Stomach (tissue), 9 donors: ENCODE data around the gene SLC7A4. TPM values are rescaled to one million over a fixed set of nuclear protein-coding genes. Genes with fewer than 3 reads are reported as not detected.

Experiments used
- DNase-seq, 2 donors: peaks; one replicate each; pipeline versions ENCODE4 v3.0.0 to v3.0.0-alpha.2; 2013 to 2019
- H3K27ac ChIP-seq, 5 donors: fragments of 200-600 bp in 4 of 5; sonication (generic) in 4 of 5; one replicate each; pipeline ENCODE4 v1.5.1; 2013 to 2019; ENCODE audit warnings: mild to moderate bottlenecking in 1 of 5, moderate library complexity in 1 of 5
- H3K27me3 ChIP-seq, 3 donors: fragments of 200-600 bp; sonication (generic); one replicate each; pipeline ENCODE4 v1.5.1; 2017 to 2019; ENCODE audit warnings: mixed run types in 1 of 3
- H3K36me3 ChIP-seq, 4 donors: fragments of 200-600 bp; sonication (generic); 1 replicate in 3 of 4; 2 replicates in 1 of 4; pipeline ENCODE4 v1.5.1; 2016 to 2019
- H3K4me1 ChIP-seq, 4 donors: fragments of 200-600 bp; sonication (generic); one replicate each; pipeline ENCODE4 v1.5.1; 2016 to 2019
- H3K4me3 ChIP-seq, 4 donors: fragments of 200-600 bp; sonication (generic) in 3 of 4; one replicate each; pipeline ENCODE4 v1.5.1; 2016 to 2019; ENCODE audit warnings: mild to moderate bottlenecking in 1 of 4
- H3K9me3 ChIP-seq, 4 donors: fragments of 200-600 bp; sonication (generic); one replicate each; pipeline ENCODE4 v1.5.1; 2016 to 2019
- CTCF ChIP-seq, 7 experiments: fragments of 450-650 bp in 4 of 7; fragments of 200-600 bp in 3 of 7; sonication (generic) in 3 of 7; IDR thresholded peaks; one replicate each; pipeline ENCODE4 v1.5.1; 2016 to 2019; ENCODE audit warnings: antibody characterized with exemption in 7 of 7, control low read depth in 2 of 7, mild to moderate bottlenecking in 1 of 7
- EP300 ChIP-seq: sonication (generic); formaldehyde crosslinking; IDR thresholded peaks from one replicate; pipeline ENCODE4 v1.6.1; 2017; ENCODE audit warnings: antibody characterized with exemption
- POLR2A ChIP-seq, 4 donors: fragments of 450-650 bp; IDR thresholded peaks; one replicate each; pipeline ENCODE4 v1.6.1; 2016; ENCODE audit warnings: antibody characterized with exemption in 4 of 4, control low read depth in 2 of 4, mild to moderate bottlenecking in 1 of 4, moderate library complexity in 1 of 4
- POLR2AphosphoS5 ChIP-seq, 3 donors: sonication (generic); formaldehyde crosslinking; IDR thresholded peaks; one replicate each; pipeline ENCODE4 v1.6.1; 2016; ENCODE audit warnings: antibody characterized with exemption in 3 of 3
- WGBS, 5 donors: extraction: QIAGEN DNeasy Blood & Tissue Kit in 3 of 5; methylation state at CpG; one replicate each; pipeline versions ENCODE4 v1.1.5 to v1.1.7; 2013 to 2018; 5-methylcytosine and 5-hydroxymethylcytosine counted together
- intact Hi-C: fragments of 100-400 bp; cut with DNase I; formaldehyde crosslinking; loops from one replicate; pipeline ENCODE4 v1.15.1; 2023; ENCODE audit warnings: low total_unique reads
- polyA plus RNA-seq, 3 donors: library from polyadenylated mRNA; stranded (reverse); fragments of 200-250 nt; gene quantifications; one replicate each; pipeline ENCODE4 v1.2.3, GENCODE V29; 2013
- total RNA-seq, 5 donors: library from RNA; depleted of rRNA; stranded (reverse); fragments of >200 nt; gene quantifications; one replicate each; pipeline versions ENCODE4 v1.1.0 to v1.2.3, GENCODE V29; 2014 to 2016
- donor health status: healthy with polysubstance abuse.
- donor health status: Bipolar disorder and iron deficiency.
- donor health status: healthy.

SLC7A4 gene
- total and polyA plus RNA-seq, 8 donors = 0.12 to 1.0 (median 0.18) TPM; not detected in 5

GRCh38 chr22:21022955-21023614 lies 9.3 kb downstream of the SLC7A4 start:
- Histone ChIP-seq H3K36me3 (no peaks in the 10 kb centered on the region), H3K4me3 (no peak overlapping the region), H3K9me3 (no peaks in the 10 kb centered on the region), H3K27me3 (no peaks in the 10 kb centered on the region), H3K4me1 (no peaks in the 10 kb centered on the region), H3K27ac (no peak overlapping the region)
- 74 to 84% (median 78%) methylated on average over 8 to 13 of the region's 13 CpGs for WGBS, 5 donors
- DNase-seq = no peak
- no peak for TF ChIP-seq POLR2AphosphoS5 (IDR thresholded peaks at IDR 0.05)
- TF ChIP-seq POLR2A (IDR thresholded peaks at IDR 0.05) = no peak
- TF ChIP-seq CTCF (IDR thresholded peaks at IDR 0.05) = no peak
- no peak for TF ChIP-seq EP300
- intact Hi-C loops = loop anchor here (10.0 kb wide), 1 partner anchor 58 kb away; the partner anchor contains the start of gene AIFM3

GRCh38 chr22:21022507-21022906 lies 9.9 kb downstream of the SLC7A4 start:
- H3K4me1 ChIP-seq = no peaks in the 10 kb centered on the region
- H3K36me3 ChIP-seq = no peaks in the 10 kb centered on the region
- no peak overlapping the region for H3K27ac ChIP-seq
- intact Hi-C loops = loop anchor here (10.0 kb wide), 1 partner anchor 58 kb away; the partner anchor contains the start of gene AIFM3
- no peak for DNase-seq
- no peak overlapping the region for H3K4me3 ChIP-seq
- WGBS, 5 donors = 65 to 79% (median 75%) methylated on average over 6 to 10 of the region's 10 CpGs
- TF ChIP-seq CTCF (IDR thresholded peaks at IDR 0.05) (no peak), POLR2AphosphoS5 (IDR thresholded peaks at IDR 0.05) (no peak), EP300 (no peak), POLR2A (IDR thresholded peaks at IDR 0.05) (no peak)
- H3K9me3 ChIP-seq = no peaks in the 10 kb centered on the region
- no peaks in the 10 kb centered on the region for H3K27me3 ChIP-seq

- TF ChIP-seq EP300 (no peak), CTCF (IDR thresholded peaks at IDR 0.05) (no peak), POLR2A (IDR thresholded peaks at IDR 0.05) (no peak), POLR2AphosphoS5 (IDR thresholded peaks at IDR 0.05) (no peak)
- peaks cover 0 to 2% (median 2%) of the 10 kb centered on the region in 4 donors for H3K4me1 ChIP-seq
- no peaks in the 10 kb centered on the region for H3K9me3 ChIP-seq
- H3K36me3 ChIP-seq = no peaks in the 10 kb centered on the region
- WGBS, 5 donors = 56 to 59% (median 57%) methylated on average over 7 of the region's 7 CpGs
- H3K4me3 ChIP-seq = no peak overlapping the region
- no peak for DNase-seq
- intact Hi-C loops = loop anchor here (10.0 kb wide), 1 partner anchor 56 kb away; the partner anchor contains the start of gene AIFM3
- no peaks in the 10 kb centered on the region for H3K27me3 ChIP-seq
- no peak overlapping the region for H3K27ac ChIP-seq
These were observed 11.4 kb downstream of the SLC7A4 start for GRCh38 chr22:21020802-21021429.

GRCh38 chr22:21018314-21018713 lies 14.0 kb downstream of the SLC7A4 start:
- WGBS, 5 donors = 83 to 94% (median 89%) methylated on average over 4 of the region's 4 CpGs
- DNase-seq = no peak
- Histone ChIP-seq H3K36me3 (no peaks in the 10 kb centered on the region), H3K27ac (no peak overlapping the region), H3K27me3 (no peaks in the 10 kb centered on the region), H3K4me3 (no peak overlapping the region), H3K4me1 (peaks cover 15 to 28% (median 27%) of the 10 kb centered on the region in 4 donors), H3K9me3 (no peaks in the 10 kb centered on the region)
- intact Hi-C loops = no loop called here
- TF ChIP-seq EP300 = no peak
- no peak for TF ChIP-seq CTCF (IDR thresholded peaks at IDR 0.05)
- TF ChIP-seq POLR2AphosphoS5 (IDR thresholded peaks at IDR 0.05) = no peak
